Measurements from ENCODE around the gene SNRK.

DNA sequence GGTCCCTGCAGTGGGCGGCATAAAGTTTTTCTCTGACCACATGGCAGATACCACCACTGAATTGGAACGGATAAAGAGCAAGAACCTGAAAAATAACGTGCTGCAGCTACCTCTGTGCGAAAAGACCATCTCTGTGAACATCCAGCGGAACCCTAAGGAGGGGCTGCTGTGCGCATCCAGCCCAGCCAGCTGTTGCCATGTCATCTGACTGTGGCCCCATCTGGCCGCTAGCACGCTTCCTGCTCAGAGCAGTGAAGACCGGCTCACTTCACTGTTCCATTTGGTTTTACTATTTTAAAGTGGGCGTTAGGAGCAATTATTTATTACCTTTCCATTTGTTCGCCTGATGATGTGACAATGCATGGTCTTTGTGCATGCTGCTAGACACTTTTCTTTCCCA lies 62.0 kb downstream of the SNRK start:
- TF ChIP-seq, protein P1, sequence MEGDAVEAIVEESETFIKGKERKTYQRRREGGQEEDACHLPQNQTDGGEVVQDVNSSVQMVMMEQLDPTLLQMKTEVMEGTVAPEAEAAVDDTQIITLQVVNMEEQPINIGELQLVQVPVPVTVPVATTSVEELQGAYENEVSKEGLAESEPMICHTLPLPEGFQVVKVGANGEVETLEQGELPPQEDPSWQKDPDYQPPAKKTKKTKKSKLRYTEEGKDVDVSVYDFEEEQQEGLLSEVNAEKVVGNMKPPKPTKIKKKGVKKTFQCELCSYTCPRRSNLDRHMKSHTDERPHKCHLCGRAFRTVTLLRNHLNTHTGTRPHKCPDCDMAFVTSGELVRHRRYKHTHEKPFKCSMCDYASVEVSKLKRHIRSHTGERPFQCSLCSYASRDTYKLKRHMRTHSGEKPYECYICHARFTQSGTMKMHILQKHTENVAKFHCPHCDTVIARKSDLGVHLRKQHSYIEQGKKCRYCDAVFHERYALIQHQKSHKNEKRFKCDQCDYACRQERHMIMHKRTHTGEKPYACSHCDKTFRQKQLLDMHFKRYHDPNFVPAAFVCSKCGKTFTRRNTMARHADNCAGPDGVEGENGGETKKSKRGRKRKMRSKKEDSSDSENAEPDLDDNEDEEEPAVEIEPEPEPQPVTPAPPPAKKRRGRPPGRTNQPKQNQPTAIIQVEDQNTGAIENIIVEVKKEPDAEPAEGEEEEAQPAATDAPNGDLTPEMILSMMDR (IDR thresholded peaks at IDR 0.05; ENCODE audit: poor library complexity) = no peak
- TF ChIP-seq EZH2 (IDR thresholded peaks at IDR 0.05; ENCODE audit: borderline replicate concordance) = no peak
